IMR-90 (cell line): ENCODE results near the gene PCBP3. TPM values are rescaled to one million over a fixed set of nuclear protein-coding genes. Genes with fewer than 3 reads are reported as not detected.

Source experiments
- ATAC-seq: fragments of 200-7000 bp; cut with Tn5 transposase; 2 replicates; pipeline ENCODE4 v1.9.1; 2020; ENCODE audit warnings: low read depth, mild to moderate bottlenecking, moderate library complexity
- BruUV-seq: library from RNA; stranded (reverse); fragments of 400-500 nt; replicated peaks from 2 replicates; lab custom pipeline; 2021; lab: Mats Ljungman, UMichigan
- CTCF ChIA-PET: fragments of 300-600 bp; formaldehyde crosslinking; extraction: SDS; loops from one replicate; lab custom pipeline; 2021; ENCODE audit warnings: antibody characterized with exemption; lab: Yijun Ruan, JAX
- POLR2A ChIA-PET: fragments of 300-600 bp; sonication (Branson Sonifier 250); formaldehyde crosslinking; loops from one replicate; lab custom pipeline; 2022; ENCODE audit warnings: antibody characterized with exemption; ENCODE audit not compliant: unreplicated experiment; lab: Charles Lee
- DNase-seq: peaks from one replicate; pipeline ENCODE4 v3.0.0; 2013
- H2AFZ ChIP-seq: replicated peaks from 2 replicates; pipeline ENCODE3; 2013; ENCODE audit warnings: low read length, mild to moderate bottlenecking; ENCODE audit not compliant: poor library complexity
- H2AK5ac ChIP-seq: 2 replicates; pipeline ENCODE4 v1.6.1; 2013; ENCODE audit warnings: low read depth, low read length, inconsistent platforms
- H2AK9ac ChIP-seq: replicated peaks from 2 replicates; pipeline ENCODE3; 2013; ENCODE audit warnings: mild to moderate bottlenecking, low read depth, low read length, moderate library complexity; ENCODE audit not compliant: poor library complexity
- H2BK120ac ChIP-seq: 2 replicates; pipeline ENCODE4 v1.6.1; 2013; ENCODE audit warnings: low read depth, low read length, inconsistent platforms
- H2BK15ac ChIP-seq: 3 replicates; pipeline ENCODE4 v1.6.1; 2013; ENCODE audit warnings: low read depth, low read length, inconsistent platforms
- H2BK20ac ChIP-seq: 2 replicates; pipeline ENCODE4 v1.6.1; 2013; ENCODE audit warnings: low read depth, mild to moderate bottlenecking, inconsistent platforms, low read length, moderate library complexity
- H2BK5ac ChIP-seq: 2 replicates; pipeline ENCODE4 v1.6.1; 2013; ENCODE audit warnings: mild to moderate bottlenecking, low read depth, low read length, inconsistent platforms; ENCODE audit not compliant: poor library complexity, severe bottlenecking
- H3K14ac ChIP-seq: replicated peaks from 2 replicates; pipeline ENCODE4 v1.6.1; 2013; ENCODE audit warnings: low read depth, low read length, inconsistent platforms
- H3K18ac ChIP-seq: 2 replicates; pipeline ENCODE4 v1.6.1; 2013; ENCODE audit warnings: low read depth, low read length, control low read depth
- H3K23ac ChIP-seq: 2 replicates; pipeline ENCODE4 v1.6.1; 2013; ENCODE audit warnings: low read depth, low read length, inconsistent platforms
- H3K27ac ChIP-seq: 2 replicates; pipeline ENCODE4 v1.5.1; 2013; ENCODE audit warnings: mild to moderate bottlenecking, control low read depth, low read length; ENCODE audit not compliant: insufficient read depth
- H3K27me3 ChIP-seq: 2 replicates; pipeline ENCODE4 v1.6.1; 2013; ENCODE audit warnings: low read length; ENCODE audit not compliant: control insufficient read depth, insufficient read depth
- H3K36me3 ChIP-seq: 2 replicates; pipeline ENCODE4 v1.6.1; 2013; ENCODE audit warnings: low read length, mixed read lengths; ENCODE audit not compliant: control insufficient read depth, insufficient read depth
- H3K4ac ChIP-seq: 2 replicates; pipeline ENCODE4 v1.6.1; 2013; ENCODE audit warnings: low read depth, low read length, inconsistent platforms
- H3K4me1 ChIP-seq: 2 replicates; pipeline ENCODE4 v1.6.1; 2013; ENCODE audit warnings: low read length, mixed read lengths; ENCODE audit not compliant: control insufficient read depth, insufficient read depth
- H3K4me2 ChIP-seq: 2 replicates; pipeline ENCODE4 v1.6.1; 2013; ENCODE audit warnings: low read depth, mild to moderate bottlenecking, control low read depth, low read length, moderate library complexity
- H3K4me3 ChIP-seq: 2 replicates; pipeline ENCODE4 v1.5.1; 2013; ENCODE audit warnings: low read depth, mild to moderate bottlenecking, control low read depth, low read length, moderate library complexity; ENCODE audit not compliant: insufficient read depth
- H3K56ac ChIP-seq: 2 replicates; pipeline ENCODE4 v1.6.1; 2013; ENCODE audit warnings: low read length, inconsistent platforms; ENCODE audit not compliant: insufficient read depth; ENCODE audit errors: extremely low read depth
- H3K79me1 ChIP-seq, 2 experiments: 2 replicates each; pipeline ENCODE4 v1.6.1; 2013; ENCODE audit warnings: low read length in 2 of 2, inconsistent platforms in 1 of 2, low read depth in 1 of 2
- H3K9ac ChIP-seq: 2 replicates; pipeline ENCODE4 v1.6.1; 2013; ENCODE audit warnings: low read depth, low read length, control low read depth
- H3K9me1 ChIP-seq: 2 replicates; pipeline ENCODE4 v1.6.1; 2013; ENCODE audit warnings: low read length, inconsistent platforms; ENCODE audit not compliant: insufficient read depth
- H3K9me3 ChIP-seq: 2 replicates; pipeline ENCODE4 v1.6.1; 2013; ENCODE audit warnings: low read length; ENCODE audit not compliant: control insufficient read depth, insufficient read depth
- H4K20me1 ChIP-seq: 2 replicates; pipeline ENCODE4 v1.6.1; 2013; ENCODE audit warnings: low read length, inconsistent platforms; ENCODE audit not compliant: insufficient read depth
- H4K5ac ChIP-seq: 2 replicates; pipeline ENCODE4 v1.6.1; 2013; ENCODE audit warnings: mild to moderate bottlenecking, low read depth, low read length, control low read depth
- H4K8ac ChIP-seq, 2 experiments: 2 replicates each; pipeline ENCODE4 v1.6.1; 2013; ENCODE audit warnings: low read depth in 2 of 2, low read length in 2 of 2, control low read depth in 1 of 2, inconsistent platforms in 1 of 2
- H4K91ac ChIP-seq: 2 replicates; pipeline ENCODE4 v1.6.1; 2013; ENCODE audit warnings: low read depth, low read length, inconsistent platforms; ENCODE audit not compliant: insufficient read depth
- BHLHE40 ChIP-seq: fragments of 150-350 bp; IDR thresholded peaks from 2 replicates; pipeline ENCODE4 v1.6.1; 2016; ENCODE audit warnings: mild to moderate bottlenecking, low read depth, low read length
- CEBPB ChIP-seq: IDR thresholded peaks from 2 replicates; pipeline ENCODE4 v1.6.1; 2012; ENCODE audit warnings: low read depth, low read length, improper control_type of control experiment
- CHD1 ChIP-seq: IDR thresholded peaks from 2 replicates; pipeline ENCODE4 v1.6.1; 2012; ENCODE audit warnings: low read depth, low read length, improper control_type of control experiment
- FOS ChIP-seq: fragments of 150-350 bp; IDR thresholded peaks from 2 replicates; pipeline ENCODE4 v1.6.1; 2016; ENCODE audit warnings: low read depth, low read length
- MAFK ChIP-seq: IDR thresholded peaks from 2 replicates; pipeline ENCODE4 v1.6.1; 2012; ENCODE audit warnings: low read depth, low read length, improper control_type of control experiment
- MAZ ChIP-seq: IDR thresholded peaks from 2 replicates; pipeline ENCODE4 v1.6.1; 2012; ENCODE audit warnings: low read depth, mild to moderate bottlenecking, low read length, improper control_type of control experiment, moderate library complexity, borderline replicate concordance
- MXI1 ChIP-seq: IDR thresholded peaks from 2 replicates; pipeline ENCODE4 v1.6.1; 2012; ENCODE audit warnings: low read depth, mild to moderate bottlenecking, low read length, moderate library complexity, borderline replicate concordance
- NFE2L2 ChIP-seq: fragments of 150-350 bp; IDR thresholded peaks from 2 replicates; pipeline ENCODE4 v1.6.1; 2016; ENCODE audit warnings: low read depth, mild to moderate bottlenecking, low read length
- POLR2A ChIP-seq: IDR thresholded peaks from 2 replicates; pipeline ENCODE4 v1.6.1; 2012; ENCODE audit warnings: mild to moderate bottlenecking, low read depth, low read length
- RAD21 ChIP-seq: IDR thresholded peaks from 2 replicates; pipeline ENCODE4 v1.6.1; 2012; ENCODE audit warnings: low read length, improper control_type of control experiment
- RCOR1 ChIP-seq: IDR thresholded peaks from 2 replicates; pipeline ENCODE4 v1.6.1; 2012; ENCODE audit warnings: mild to moderate bottlenecking, low read length, improper control_type of control experiment; ENCODE audit not compliant: insufficient replicate concordance
- RFX5 ChIP-seq: IDR thresholded peaks from 2 replicates; pipeline ENCODE4 v1.8.0; 2012; ENCODE audit warnings: low read depth, mild to moderate bottlenecking, low read length, moderate library complexity
- SMC3 ChIP-seq: fragments of 150-350 bp; IDR thresholded peaks from 2 replicates; pipeline ENCODE4 v1.6.1; 2016; ENCODE audit warnings: low read depth, mild to moderate bottlenecking, antibody characterized with exemption, low read length, moderate library complexity
- WGBS, 2 experiments: methylation state at CpG; one replicate each; pipeline versions ENCODE4 v1.1.5 to v1.1.7; 2013; ENCODE audit warnings: missing lambda C conversion rate in 2 of 2; ENCODE audit not compliant: insufficient read length in 1 of 2; ENCODE audit errors: extremely low coverage in 2 of 2; 5-methylcytosine and 5-hydroxymethylcytosine counted together
- dilution Hi-C: fragments of 300-500 bp; cut with HindIII; formaldehyde crosslinking; loops from one replicate; pipeline ENCODE4 v1.14.3; 2018; ENCODE audit warnings: low sequenced_read_pairs; ENCODE audit not compliant: unreplicated experiment
- in situ Hi-C: fragments of 300-500 bp; cut with MboI; formaldehyde crosslinking; loops from 3 replicates; pipeline ENCODE4 v1.14.3; 2019; ENCODE audit warnings: low sequenced_read_pairs, inconsistent platforms, mixed read lengths
- intact Hi-C: fragments of 100-400 bp; cut with micrococcal nuclease; formaldehyde crosslinking; loops from 2 replicates; pipeline ENCODE4 v1.10.0; 2022
- polyA plus RNA-seq, 3 experiments: library from polyadenylated mRNA; depleted of rRNA; stranded (reverse); fragments of >200 nt; gene quantifications; 2 replicates each; pipeline ENCODE4 v1.2.3, GENCODE V29; 2012; ENCODE audit warnings: low replicate concordance in 1 of 3
- total RNA-seq: library from RNA; depleted of rRNA; stranded (reverse); fragments of >200 nt; gene quantifications from 2 replicates; pipeline ENCODE4 v1.2.3, GENCODE V29; 2012
- TF ChIP-seq, protein P1 (sequence below): fragments of 150-350 bp; IDR thresholded peaks from 2 replicates; pipeline ENCODE4 v1.6.1; 2016; ENCODE audit warnings: low read depth, mild to moderate bottlenecking, low read length, moderate library complexity, borderline replicate concordance
- TF ChIP-seq, protein P2 (sequence below): fragments of 150-350 bp; IDR thresholded peaks from 2 replicates; pipeline ENCODE4 v1.6.1; 2017; ENCODE audit warnings: mild to moderate bottlenecking, antibody characterized with exemption, low read length, low read depth
- TF ChIP-seq, protein P3 (sequence below): conservative IDR thresholded peaks from 2 replicates; pipeline ENCODE4 v1.5.1; 2012; ENCODE audit warnings: mild to moderate bottlenecking, low read depth, low read length, improper control_type of control experiment

PCBP3 gene
- total and polyA plus RNA-seq, 2 of the 4 experiments (the other 2 are of a cell fraction), result 2.9 to 3.9 TPM

DNA sequence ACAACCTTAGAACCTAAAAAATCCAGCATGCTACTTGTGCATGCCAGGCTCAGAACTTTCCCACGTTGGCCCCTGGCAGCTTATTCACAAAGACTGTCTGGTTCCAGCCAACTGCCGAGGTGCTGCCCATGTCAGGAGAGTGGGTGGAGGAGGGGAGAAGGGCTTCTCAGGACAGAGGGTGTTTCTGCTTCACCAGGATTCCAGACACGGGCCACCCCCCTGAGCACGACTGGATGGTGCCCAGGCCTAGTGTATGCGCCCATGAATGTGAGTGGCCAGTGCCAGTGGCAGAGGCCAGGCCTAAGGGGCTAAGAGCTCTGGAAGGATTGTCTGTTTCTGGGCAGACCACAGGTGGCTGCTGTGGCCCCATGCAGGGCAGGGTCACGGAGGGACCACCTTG is 189.9 kb downstream of the PCBP3 start:
- H3K4me2 ChIP-seq, result no peak overlapping the region
- H3K9me1 ChIP-seq, result peaks cover 12% of the 10 kb centered on the region
- no TSS peak for BruUV-seq
- H3K4ac ChIP-seq, result no peak overlapping the region
- H2AK5ac ChIP-seq, result no peak overlapping the region
- no peak overlapping the region for H4K91ac ChIP-seq
- ATAC-seq, result no peak
- H2BK20ac ChIP-seq, result no peak overlapping the region
- H2BK15ac ChIP-seq, result no peak overlapping the region
- peaks cover 14% of the 10 kb centered on the region for H3K4me1 ChIP-seq
- POLR2A ChIA-PET, result no interaction called here
- no peak overlapping the region for H3K23ac ChIP-seq
- H3K9ac ChIP-seq, result no peak overlapping the region
- H2AK9ac ChIP-seq, result no peak overlapping the region
- H4K20me1 ChIP-seq, result no peaks in the 10 kb centered on the region
- no peak overlapping the region for H4K8ac ChIP-seq
- dilution Hi-C loops, result no loop called here
- H3K56ac ChIP-seq, result no peak overlapping the region
- no peaks in the 10 kb centered on the region for H3K79me1 ChIP-seq
- no peak overlapping the region for H3K4me3 ChIP-seq
- intact Hi-C loops, result loop anchor here (2.0 kb wide), 1 partner anchor 41 kb away; no protein-coding TSS in a partner anchor
- CTCF ChIA-PET, result no interaction called here
- no peaks in the 10 kb centered on the region for H3K36me3 ChIP-seq
- no peak overlapping the region for H3K27ac ChIP-seq
- no peak overlapping the region for H4K5ac ChIP-seq
- no CpG with 5 or more reads among the region's 6 CpGs for WGBS, 2 experiments
- no peaks in the 10 kb centered on the region for H3K9me3 ChIP-seq
- no peak for TF ChIP-seq POLR2A
- TF ChIP-seq RCOR1, result no peak
- TF ChIP-seq, protein P1, sequence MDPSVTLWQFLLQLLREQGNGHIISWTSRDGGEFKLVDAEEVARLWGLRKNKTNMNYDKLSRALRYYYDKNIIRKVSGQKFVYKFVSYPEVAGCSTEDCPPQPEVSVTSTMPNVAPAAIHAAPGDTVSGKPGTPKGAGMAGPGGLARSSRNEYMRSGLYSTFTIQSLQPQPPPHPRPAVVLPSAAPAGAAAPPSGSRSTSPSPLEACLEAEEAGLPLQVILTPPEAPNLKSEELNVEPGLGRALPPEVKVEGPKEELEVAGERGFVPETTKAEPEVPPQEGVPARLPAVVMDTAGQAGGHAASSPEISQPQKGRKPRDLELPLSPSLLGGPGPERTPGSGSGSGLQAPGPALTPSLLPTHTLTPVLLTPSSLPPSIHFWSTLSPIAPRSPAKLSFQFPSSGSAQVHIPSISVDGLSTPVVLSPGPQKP, result no peak
- TF ChIP-seq BHLHE40, result no peak
- TF ChIP-seq RFX5, result no peak
- TF ChIP-seq, protein P2, sequence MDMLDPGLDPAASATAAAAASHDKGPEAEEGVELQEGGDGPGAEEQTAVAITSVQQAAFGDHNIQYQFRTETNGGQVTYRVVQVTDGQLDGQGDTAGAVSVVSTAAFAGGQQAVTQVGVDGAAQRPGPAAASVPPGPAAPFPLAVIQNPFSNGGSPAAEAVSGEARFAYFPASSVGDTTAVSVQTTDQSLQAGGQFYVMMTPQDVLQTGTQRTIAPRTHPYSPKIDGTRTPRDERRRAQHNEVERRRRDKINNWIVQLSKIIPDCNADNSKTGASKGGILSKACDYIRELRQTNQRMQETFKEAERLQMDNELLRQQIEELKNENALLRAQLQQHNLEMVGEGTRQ, result no peak
- no peak for TF ChIP-seq CEBPB
- no peak for TF ChIP-seq NFE2L2
- no peak for TF ChIP-seq MXI1
- TF ChIP-seq FOS, result no peak
- TF ChIP-seq MAZ, result no peak
- TF ChIP-seq CHD1, result no peak
- TF ChIP-seq, protein P3, sequence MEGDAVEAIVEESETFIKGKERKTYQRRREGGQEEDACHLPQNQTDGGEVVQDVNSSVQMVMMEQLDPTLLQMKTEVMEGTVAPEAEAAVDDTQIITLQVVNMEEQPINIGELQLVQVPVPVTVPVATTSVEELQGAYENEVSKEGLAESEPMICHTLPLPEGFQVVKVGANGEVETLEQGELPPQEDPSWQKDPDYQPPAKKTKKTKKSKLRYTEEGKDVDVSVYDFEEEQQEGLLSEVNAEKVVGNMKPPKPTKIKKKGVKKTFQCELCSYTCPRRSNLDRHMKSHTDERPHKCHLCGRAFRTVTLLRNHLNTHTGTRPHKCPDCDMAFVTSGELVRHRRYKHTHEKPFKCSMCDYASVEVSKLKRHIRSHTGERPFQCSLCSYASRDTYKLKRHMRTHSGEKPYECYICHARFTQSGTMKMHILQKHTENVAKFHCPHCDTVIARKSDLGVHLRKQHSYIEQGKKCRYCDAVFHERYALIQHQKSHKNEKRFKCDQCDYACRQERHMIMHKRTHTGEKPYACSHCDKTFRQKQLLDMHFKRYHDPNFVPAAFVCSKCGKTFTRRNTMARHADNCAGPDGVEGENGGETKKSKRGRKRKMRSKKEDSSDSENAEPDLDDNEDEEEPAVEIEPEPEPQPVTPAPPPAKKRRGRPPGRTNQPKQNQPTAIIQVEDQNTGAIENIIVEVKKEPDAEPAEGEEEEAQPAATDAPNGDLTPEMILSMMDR, result no peak
- no peak for TF ChIP-seq MAFK
- no peak for TF ChIP-seq RAD21
- no peak for TF ChIP-seq SMC3
- H2BK120ac ChIP-seq, result no peak overlapping the region
- no peak for DNase-seq
- H3K18ac ChIP-seq, result no peak overlapping the region
- no peaks in the 10 kb centered on the region for H3K27me3 ChIP-seq
- in situ Hi-C loops, result no loop called here
- no peak overlapping the region for H2BK5ac ChIP-seq
- no peak overlapping the region for H2AFZ ChIP-seq
- H3K14ac ChIP-seq, result no peak overlapping the region
